HEK293T (cell line): Measurements from ENCODE around the gene DAD1.
"Not testable (repeated sequence)": the region's sequence is repeated elsewhere in the genome, so short reads cannot be mapped to it uniquely, and the experiment has no call there.

ENCODE experiments used
- CTCF ChIA-PET: fragments of 350-600 bp; formaldehyde crosslinking; extraction: SDS; loops from one replicate; lab custom pipeline; 2021; ENCODE audit warnings: antibody characterized with exemption, inconsistent platforms; lab: Yijun Ruan, JAX
- POLR2A ChIA-PET: fragments of 350-600 bp; formaldehyde crosslinking; extraction: SDS; loops from one replicate; lab custom pipeline; 2020; ENCODE audit warnings: antibody characterized with exemption, inconsistent platforms; lab: Yijun Ruan, JAX
- DNase-seq: peaks from one replicate; pipeline ENCODE4 v3.0.0; 2012; ENCODE audit warnings: mixed read lengths; ENCODE audit errors: extremely low spot score
- ARNT ChIP-seq: fragments of 450-650 bp; IDR thresholded peaks from 2 replicates; pipeline ENCODE4 v1.6.1; 2017; ENCODE audit warnings: mild to moderate bottlenecking
- BHLHE40 ChIP-seq: fragments of 450-650 bp; IDR thresholded peaks from 2 replicates; pipeline ENCODE4 v1.6.1; 2016; ENCODE audit warnings: mild to moderate bottlenecking, moderate library complexity, borderline replicate concordance
- CTBP1 ChIP-seq: fragments of 450-650 bp; IDR thresholded peaks from 2 replicates; pipeline ENCODE4 v1.6.1; 2016; ENCODE audit warnings: borderline replicate concordance
- ELF4 ChIP-seq: fragments of 450-650 bp; IDR thresholded peaks from 2 replicates; pipeline ENCODE4 v1.6.1; 2017; ENCODE audit warnings: antibody characterized with exemption
- FOXA1 ChIP-seq: fragments of 450-650 bp; IDR thresholded peaks from 2 replicates; pipeline ENCODE4 v1.6.1; 2016; ENCODE audit warnings: mild to moderate bottlenecking
- FOXK2 ChIP-seq: fragments of 450-650 bp; IDR thresholded peaks from 2 replicates; pipeline ENCODE4 v1.6.1; 2016; ENCODE audit warnings: mild to moderate bottlenecking
- FOXM1 ChIP-seq: fragments of 450-650 bp; IDR thresholded peaks from 2 replicates; pipeline ENCODE4 v1.6.1; 2017; ENCODE audit warnings: mild to moderate bottlenecking, borderline replicate concordance
- HDGF ChIP-seq: fragments of 450-650 bp; IDR thresholded peaks from 2 replicates; pipeline ENCODE4 v1.6.1; 2017; ENCODE audit warnings: antibody characterized with exemption, borderline replicate concordance
- L3MBTL2 ChIP-seq: fragments of 450-650 bp; conservative IDR thresholded peaks from 2 replicates; pipeline ENCODE4 v1.6.1; 2016; ENCODE audit warnings: mild to moderate bottlenecking
- LEF1 ChIP-seq: fragments of 450-650 bp; IDR thresholded peaks from 2 replicates; pipeline ENCODE4 v1.6.1; 2017; ENCODE audit warnings: mild to moderate bottlenecking, borderline replicate concordance
- NFRKB ChIP-seq: fragments of 450-650 bp; IDR thresholded peaks from 2 replicates; pipeline ENCODE4 v1.6.1; 2016; ENCODE audit warnings: mild to moderate bottlenecking, moderate library complexity
- PKNOX1 ChIP-seq: fragments of 450-650 bp; IDR thresholded peaks from 2 replicates; pipeline ENCODE4 v1.6.1; 2016
- SP1 ChIP-seq: fragments of 450-650 bp; IDR thresholded peaks from 2 replicates; pipeline ENCODE4 v1.6.1; 2017
- SUZ12 ChIP-seq: fragments of 450-650 bp; IDR thresholded peaks from 2 replicates; pipeline ENCODE4 v1.6.1; 2016; ENCODE audit warnings: mild to moderate bottlenecking
- TARDBP ChIP-seq: fragments of 450-650 bp; IDR thresholded peaks from 2 replicates; pipeline ENCODE4 v1.6.1; 2016
- ZNF384 ChIP-seq: fragments of 450-650 bp; IDR thresholded peaks from 2 replicates; pipeline ENCODE4 v1.6.1; 2016

Gene DAD1

GRCh38 chr14:22554498-22555383, 34.3 kb downstream of the DAD1 start:
- ChIA-PET CTCF (interaction anchor here (0.9 to 1.2 kb wide), 2 partner anchors 9 to 44 kb away, joined by 3 to 12 read pairs; no protein-coding TSS in a partner anchor), POLR2A (interaction anchor here (1.2 kb wide), 1 partner anchor 211 kb away, joined by 4 read pairs; the partner anchor contains the start of gene OXA1L)
- TF ChIP-seq HDGF (no peak), SUZ12 (no peak), FOXM1 (no peak), FOXK2 (no peak), PKNOX1 (no peak), BHLHE40 (no peak), FOXA1 (no peak), L3MBTL2 (no peak), SP1 (no peak), LEF1 (no peak), ARNT (no peak), NFRKB (no peak), ZNF384 (no peak), CTBP1 (no peak), ELF4 (no peak), TARDBP (no peak)
- DNase-seq, result no peak

- DNase-seq, CTCF ChIA-PET, POLR2A ChIA-PET: not testable (repeated sequence)
Observed at GRCh38 chr14:22553861-22554497, 35.0 kb downstream of the DAD1 start.

- CTCF ChIA-PET, result no interaction called here
- no peak for TF ChIP-seq LEF1
- TF ChIP-seq CTBP1, result no peak
- no peak for TF ChIP-seq NFRKB
- TF ChIP-seq FOXA1, result no peak
- no peak for TF ChIP-seq PKNOX1
- TF ChIP-seq FOXK2, result no peak
- TF ChIP-seq ARNT, result no peak
- no peak for TF ChIP-seq FOXM1
- TF ChIP-seq BHLHE40, result no peak
- TF ChIP-seq SUZ12, result no peak
- no peak for TF ChIP-seq SP1
- TF ChIP-seq L3MBTL2, result no peak
- no peak for TF ChIP-seq HDGF
- TF ChIP-seq TARDBP, result no peak
- TF ChIP-seq ZNF384, result no peak
- no peak for TF ChIP-seq ELF4
- no peak for DNase-seq
- POLR2A ChIA-PET, result no interaction called here
Observed at GRCh38 chr14:22553445-22553844, 35.6 kb downstream of the DAD1 start.

GRCh38 chr14:22552827-22553076, 36.3 kb downstream of the DAD1 start:
- TF ChIP-seq FOXM1, result no peak
- no peak for TF ChIP-seq ARNT
- no peak for TF ChIP-seq HDGF
- TF ChIP-seq SUZ12, result no peak
- no peak for TF ChIP-seq ELF4
- no peak for TF ChIP-seq LEF1
- no peak for TF ChIP-seq SP1
- TF ChIP-seq BHLHE40, result no peak
- TF ChIP-seq TARDBP, result no peak
- no peak for TF ChIP-seq NFRKB
- TF ChIP-seq FOXA1, result no peak
- TF ChIP-seq CTBP1, result no peak
- CTCF ChIA-PET, result interaction anchor here (0.6 to 1.5 kb wide), 4 partner anchors 18 to 516 kb away, joined by 3 to 4 read pairs (median 3); no protein-coding TSS in a partner anchor
- DNase-seq, result no peak
- POLR2A ChIA-PET, result no interaction called here

- CTCF ChIA-PET, result interaction anchor here (0.6 to 1.5 kb wide), 5 partner anchors 18 to 517 kb away, joined by 3 to 4 read pairs (median 3); no protein-coding TSS in a partner anchor
- POLR2A ChIA-PET, result no interaction called here
- no peak for DNase-seq
- TF ChIP-seq FOXK2 (no peak), BHLHE40 (no peak), FOXM1 (no peak), ZNF384 (no peak), HDGF (no peak), SUZ12 (no peak), LEF1 (no peak), TARDBP (no peak)
Observed at GRCh38 chr14:22552001-22552826, 36.8 kb downstream of the DAD1 start.
